ENCODE data around the gene GMFB. TPM values are rescaled to one million over a fixed set of nuclear protein-coding genes. Genes with fewer than 3 reads are reported as not detected.

The GMFB gene
- total RNA-seq, 1 experiment from 2014 or later: 85.2 TPM

DNA sequence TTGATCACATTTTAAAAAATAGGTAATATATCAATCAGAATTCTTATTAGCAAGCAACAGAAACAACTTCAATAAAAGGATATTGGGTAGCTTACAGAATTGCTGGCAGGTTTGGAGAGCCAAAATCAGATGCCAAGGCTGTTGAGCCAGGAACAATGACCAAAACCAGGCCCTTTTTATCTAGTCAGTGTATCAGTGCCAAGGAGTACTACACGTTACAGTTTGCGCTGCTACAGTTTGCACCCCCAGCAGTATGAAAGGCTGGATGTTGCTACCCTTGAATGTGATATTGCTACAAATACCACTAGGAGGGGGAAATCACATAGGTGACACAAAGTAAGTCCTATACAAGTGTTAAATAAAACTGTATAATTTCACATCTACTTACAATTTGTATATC lies 40.2 kb upstream of the GMFB start:
- CTCF ChIA-PET: interaction anchor here (0.6 to 1.0 kb wide), 3 partner anchors 40 to 1622 kb away, joined by 3 to 9 read pairs (median 7); partner anchors contain the start of gene GMFB
- BruUV-seq (replicated peaks): no TSS peak

DNA sequence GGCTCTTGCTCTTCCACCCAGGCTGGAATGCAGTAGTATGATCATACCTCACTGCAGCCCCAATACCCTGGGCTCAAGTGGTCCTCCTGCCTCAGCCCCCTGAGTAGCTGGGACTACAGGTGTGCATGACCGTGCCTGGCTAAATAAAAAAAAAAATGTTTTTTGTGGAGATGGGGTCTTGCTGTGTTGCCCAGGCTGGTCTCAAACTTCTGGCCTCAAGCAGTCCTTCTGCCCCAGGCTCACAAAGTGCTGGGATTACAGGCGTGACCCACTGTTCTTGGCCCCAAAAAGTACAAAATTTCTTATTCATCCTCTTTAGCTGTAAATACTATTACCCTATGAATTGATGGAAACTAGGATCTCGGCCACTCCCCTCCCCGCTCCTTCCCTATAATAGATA lies 35.6 kb upstream of the GMFB start:
- H3K4me2 ChIP-seq (ENCODE audit: low read length): no peak overlapping the region
- H3K9ac ChIP-seq (ENCODE audit: low read length): no peak overlapping the region
- H4K20me1 ChIP-seq (ENCODE audit: low read length): no peaks in the 10 kb centered on the region
- H3K36me3 ChIP-seq (ENCODE audit: low read depth, low read length): peaks cover 16% of the 10 kb centered on the region
- no peak overlapping the region for H3K4me3 ChIP-seq (ENCODE audit: low read length)
- H3K27ac ChIP-seq (ENCODE audit: low read length): no peak overlapping the region
- no peaks in the 10 kb centered on the region for H3K27me3 ChIP-seq (ENCODE audit: low read length)
- ATAC-seq (no peak), DNase-seq (no peak)
- no peak overlapping the region for H2AFZ ChIP-seq (ENCODE audit: low read length)
- ChIA-PET POLR2A (ENCODE audit: unreplicated experiment) (no interaction called here), CTCF (no interaction called here)
- intact Hi-C loops (cut with micrococcal nuclease): no loop called here
- no peaks in the 10 kb centered on the region for H3F3A ChIP-seq (ENCODE audit: low read length, unreplicated experiment)
- peaks cover 13% of the 10 kb centered on the region for H3K79me2 ChIP-seq (ENCODE audit: low read length)
- H3K9me2 ChIP-seq (replicated peaks; ENCODE audit: low read length): no peaks in the 10 kb centered on the region
- no peaks in the 10 kb centered on the region for H3K9me3 ChIP-seq (ENCODE audit: low read length)
- no TSS peak for BruUV-seq (replicated peaks)
- TF ChIP-seq EZH2 (IDR thresholded peaks at IDR 0.05; ENCODE audit: low read length, unreplicated experiment): no peak
- TF ChIP-seq EZH2phosphoT487 (IDR thresholded peaks at IDR 0.05; ENCODE audit: borderline replicate concordance, low read length): no peak
- TF ChIP-seq, protein P1, sequence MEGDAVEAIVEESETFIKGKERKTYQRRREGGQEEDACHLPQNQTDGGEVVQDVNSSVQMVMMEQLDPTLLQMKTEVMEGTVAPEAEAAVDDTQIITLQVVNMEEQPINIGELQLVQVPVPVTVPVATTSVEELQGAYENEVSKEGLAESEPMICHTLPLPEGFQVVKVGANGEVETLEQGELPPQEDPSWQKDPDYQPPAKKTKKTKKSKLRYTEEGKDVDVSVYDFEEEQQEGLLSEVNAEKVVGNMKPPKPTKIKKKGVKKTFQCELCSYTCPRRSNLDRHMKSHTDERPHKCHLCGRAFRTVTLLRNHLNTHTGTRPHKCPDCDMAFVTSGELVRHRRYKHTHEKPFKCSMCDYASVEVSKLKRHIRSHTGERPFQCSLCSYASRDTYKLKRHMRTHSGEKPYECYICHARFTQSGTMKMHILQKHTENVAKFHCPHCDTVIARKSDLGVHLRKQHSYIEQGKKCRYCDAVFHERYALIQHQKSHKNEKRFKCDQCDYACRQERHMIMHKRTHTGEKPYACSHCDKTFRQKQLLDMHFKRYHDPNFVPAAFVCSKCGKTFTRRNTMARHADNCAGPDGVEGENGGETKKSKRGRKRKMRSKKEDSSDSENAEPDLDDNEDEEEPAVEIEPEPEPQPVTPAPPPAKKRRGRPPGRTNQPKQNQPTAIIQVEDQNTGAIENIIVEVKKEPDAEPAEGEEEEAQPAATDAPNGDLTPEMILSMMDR (conservative IDR thresholded peaks at IDR 0.05; ENCODE audit: low read depth, low read length): no peak
- peaks cover 2% of the 10 kb centered on the region; the same call in 1 of the 2 replicates for H3K4me1 ChIP-seq (ENCODE audit: insufficient read depth, low read length)

More for the DNA sequence above, 40.2 kb upstream of the GMFB start:
- Histone ChIP-seq H3K79me2 (ENCODE audit: low read length) (no peaks in the 10 kb centered on the region), H4K20me1 (ENCODE audit: low read length) (no peaks in the 10 kb centered on the region), H3K36me3 (ENCODE audit: low read depth, low read length) (peaks cover 2% of the 10 kb centered on the region; the same call in 1 of the 2 replicates), H3F3A (ENCODE audit: low read length, unreplicated experiment) (no peaks in the 10 kb centered on the region), H3K4me2 (ENCODE audit: low read length) (no peak overlapping the region), H3K4me3 (ENCODE audit: low read length) (no peak overlapping the region), H3K27ac (ENCODE audit: low read length) (no peak overlapping the region), H3K27me3 (ENCODE audit: low read length) (no peaks in the 10 kb centered on the region), H3K9me2 (replicated peaks; ENCODE audit: low read length) (no peaks in the 10 kb centered on the region), H3K4me1 (ENCODE audit: insufficient read depth, low read length) (peaks cover 8% of the 10 kb centered on the region), H3K9me3 (ENCODE audit: low read length) (no peaks in the 10 kb centered on the region), H2AFZ (ENCODE audit: low read length) (no peak overlapping the region), H3K9ac (ENCODE audit: low read length) (no peak overlapping the region)
- intact Hi-C loops (cut with micrococcal nuclease): no loop called here
- TF ChIP-seq EZH2phosphoT487 (IDR thresholded peaks at IDR 0.05; ENCODE audit: borderline replicate concordance, low read length) (no peak), EZH2 (IDR thresholded peaks at IDR 0.05; ENCODE audit: low read length, unreplicated experiment) (no peak)
- TF ChIP-seq, protein P1 (conservative IDR thresholded peaks at IDR 0.05; ENCODE audit: low read depth, low read length): 0 out of 2 replicates have a peak, but pooled peaks have one; percentile 16
- no peak for DNase-seq
- POLR2A ChIA-PET (ENCODE audit: unreplicated experiment): interaction anchor here (0.6 to 1.3 kb wide), 3 partner anchors 19 to 602 kb away, joined by 4 to 17 read pairs (median 5); partner anchors contain the start of gene CGRRF1
- no peak for ATAC-seq

DNA sequence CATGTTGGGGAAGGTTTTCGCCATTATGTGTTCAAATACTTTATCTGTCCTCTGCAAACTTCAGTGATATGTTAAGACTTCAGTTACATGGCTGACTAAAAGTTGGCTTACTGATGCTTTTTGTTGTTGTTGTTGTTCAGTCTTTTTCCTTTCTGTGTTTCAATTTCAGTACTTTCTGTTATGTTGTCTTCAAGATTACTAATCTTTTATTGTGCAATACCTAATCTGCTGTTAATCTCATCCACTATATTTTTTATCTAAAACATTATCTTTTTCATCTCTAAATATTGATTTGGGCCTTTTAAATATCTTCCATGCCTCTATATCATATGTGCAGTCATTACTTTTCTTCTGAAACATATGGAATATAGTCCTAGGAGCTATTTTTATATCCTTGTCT lies 27.9 kb upstream of the GMFB start:
- H3K9ac ChIP-seq (ENCODE audit: low read length): no peak overlapping the region
- no TSS peak for BruUV-seq (replicated peaks)
- intact Hi-C loops (cut with micrococcal nuclease): no loop called here
- no peak overlapping the region for H3K27ac ChIP-seq (ENCODE audit: low read length)
- H3K9me2 ChIP-seq (replicated peaks; ENCODE audit: low read length): no peaks in the 10 kb centered on the region
- CTCF ChIA-PET: no interaction called here
- H3K4me1 ChIP-seq (ENCODE audit: insufficient read depth, low read length): no peaks in the 10 kb centered on the region
- no peak overlapping the region for H2AFZ ChIP-seq (ENCODE audit: low read length)
- ATAC-seq (no peak), DNase-seq (no peak)
- peaks cover 83% of the 10 kb centered on the region for H3K79me2 ChIP-seq (ENCODE audit: low read length)
- no peak overlapping the region for H3K4me3 ChIP-seq (ENCODE audit: low read length)
- H3K9me3 ChIP-seq (ENCODE audit: low read length): peaks cover 10% of the 10 kb centered on the region
- no peaks in the 10 kb centered on the region for H3F3A ChIP-seq (ENCODE audit: low read length, unreplicated experiment)
- peaks cover 30% of the 10 kb centered on the region for H3K36me3 ChIP-seq (ENCODE audit: low read depth, low read length)
- POLR2A ChIA-PET (ENCODE audit: unreplicated experiment): interaction anchor here (0.7 kb wide), 1 partner anchor 37 kb away, joined by 4 read pairs; no protein-coding TSS in a partner anchor
- H4K20me1 ChIP-seq (ENCODE audit: low read length): no peaks in the 10 kb centered on the region
- no peaks in the 10 kb centered on the region for H3K27me3 ChIP-seq (ENCODE audit: low read length)
- H3K4me2 ChIP-seq (ENCODE audit: low read length): no peak overlapping the region
- TF ChIP-seq EZH2 (IDR thresholded peaks at IDR 0.05; ENCODE audit: low read length, unreplicated experiment) (no peak), EZH2phosphoT487 (IDR thresholded peaks at IDR 0.05; ENCODE audit: borderline replicate concordance, low read length) (no peak)
- TF ChIP-seq, protein P1 (conservative IDR thresholded peaks at IDR 0.05; ENCODE audit: low read depth, low read length): no peak
